HCT116 (cell line): ENCODE results near the gene GRK2. TPM values are rescaled to one million over a fixed set of nuclear protein-coding genes. Genes with fewer than 3 reads are reported as not detected.

Experiments used
- ATAC-seq: fragments of 200-7000 bp; cut with Tn5 transposase; 2 replicates; pipeline ENCODE4 v1.9.1; 2020; ENCODE audit warnings: mild to moderate bottlenecking, moderate library complexity
- BruUV-seq: library from RNA; stranded (reverse); fragments of 400-500 nt; replicated peaks from 2 replicates; lab custom pipeline; 2021; lab: Mats Ljungman, UMichigan
- CTCF ChIA-PET: fragments of 300-600 bp; sonication (Branson Sonifier 250); formaldehyde crosslinking; loops from one replicate; lab custom pipeline; 2021; ENCODE audit warnings: antibody characterized with exemption; lab: Charles Lee
- POLR2A ChIA-PET: fragments of 300-600, 350-600 bp; sonication (Branson Sonifier 250); formaldehyde crosslinking; loops from one replicate; lab custom pipeline; 2021; ENCODE audit warnings: antibody characterized with exemption; lab: Charles Lee
- RAD21 ChIA-PET, 2 experiments: fragments of 300-600 bp; sonication (Branson Sonifier 250); formaldehyde crosslinking; loops; one replicate each; lab custom pipeline; 2023; ENCODE audit warnings: low total read pairs in 2 of 2; ENCODE audit not compliant: uncharacterized antibody in 2 of 2, unreplicated experiment in 2 of 2, low non-redundant PET in 1 of 2; lab: Charles Lee
- DNase-seq: peaks from one replicate; pipeline ENCODE4 v3.0.0-alpha.2; 2010; ENCODE audit warnings: low read depth, low spot score
- H2AFZ ChIP-seq: fragments of 200-600 bp; shearing (Covaris generic), sonication (generic); 2 replicates; pipeline ENCODE4 v1.6.1; 2017; ENCODE audit warnings: low read depth, mixed run types, mixed read lengths, antibody characterized with exemption, low read length; ENCODE audit not compliant: poor library complexity, severe bottlenecking
- H3K27ac ChIP-seq: 2 replicates; pipeline ENCODE4 v1.5.1; 2012; ENCODE audit warnings: low read depth, low read length
- H3K27me3 ChIP-seq: fragments of 200-600 bp; sonication (generic); 2 replicates; pipeline ENCODE4 v1.6.1; 2016; ENCODE audit warnings: mixed run types, low read length, mixed read lengths; ENCODE audit not compliant: insufficient read depth
- H3K36me3 ChIP-seq, 2 experiments: fragments of 200-500 bp in 1 of 2; fragments of 200-600 bp in 1 of 2; sonication (Bioruptor generic) in 1 of 2; sonication (generic) in 1 of 2; 2 replicates each; pipeline versions ENCODE4 v1.5.1 to v1.6.1; 2014 to 2016; ENCODE audit warnings: low read length in 2 of 2, inconsistent platforms in 1 of 2, mixed read lengths in 1 of 2, mixed run types in 1 of 2; ENCODE audit not compliant: insufficient read depth in 2 of 2, control insufficient read depth in 1 of 2
- H3K4me1 ChIP-seq, 2 experiments: fragments of 200-600 bp in 1 of 2; sonication (generic) in 1 of 2; 2 replicates each; pipeline versions ENCODE4 v1.5.1 to v1.6.1; 2012 to 2017; ENCODE audit warnings: low read length in 2 of 2, inconsistent platforms in 1 of 2, mild to moderate bottlenecking in 1 of 2, mixed read lengths in 1 of 2, mixed run types in 1 of 2, moderate library complexity in 1 of 2; ENCODE audit not compliant: insufficient read depth in 2 of 2, control insufficient read depth in 1 of 2
- H3K4me2 ChIP-seq: fragments of 200-600 bp; sonication (generic); 2 replicates; pipeline ENCODE4 v1.6.1; 2017; ENCODE audit warnings: mixed run types, low read length, mixed read lengths
- H3K4me3 ChIP-seq, 2 experiments: fragments of 200-600 bp in 1 of 2; sonication (generic) in 1 of 2; replicated peaks in 1 of 2; 2 replicates each; pipeline ENCODE4 v1.5.1; 2011 to 2016; ENCODE audit warnings: low read length in 2 of 2, control low read depth in 1 of 2, low read depth in 1 of 2, mild to moderate bottlenecking in 1 of 2, mixed read lengths in 1 of 2, mixed run types in 1 of 2
- H3K79me2 ChIP-seq: fragments of 200-600 bp; sonication (generic); 2 replicates; pipeline ENCODE4 v1.6.1; 2017; ENCODE audit warnings: mild to moderate bottlenecking, mixed run types, low read length, moderate library complexity, mixed read lengths; ENCODE audit not compliant: insufficient read depth
- H3K9ac ChIP-seq: fragments of 200-600 bp; sonication (generic); 2 replicates; pipeline ENCODE4 v1.6.1; 2016; ENCODE audit warnings: low read length, mixed read lengths
- H3K9me2 ChIP-seq: fragments of 200-600 bp; sonication (generic), shearing (Covaris generic); 2 replicates; pipeline ENCODE4 v1.6.1; 2017; ENCODE audit warnings: mixed run types, mild to moderate bottlenecking, moderate library complexity; ENCODE audit not compliant: insufficient read depth
- H3K9me3 ChIP-seq, 2 experiments: fragments of 200-500 bp in 1 of 2; fragments of 200-600 bp in 1 of 2; sonication (Bioruptor generic) in 1 of 2; sonication (generic) in 1 of 2; 2 replicates each; pipeline ENCODE4 v1.6.1; 2014 to 2017; ENCODE audit warnings: low read length in 2 of 2, mixed read lengths in 2 of 2, inconsistent platforms in 1 of 2, low read depth in 1 of 2, mild to moderate bottlenecking in 1 of 2, mixed run types in 1 of 2, moderate library complexity in 1 of 2; ENCODE audit not compliant: control insufficient read depth in 1 of 2, insufficient read depth in 1 of 2
- H4K20me1 ChIP-seq: fragments of 200-600 bp; sonication (generic), shearing (Covaris generic); 2 replicates; pipeline ENCODE4 v1.6.1; 2017; ENCODE audit warnings: mixed run types, mild to moderate bottlenecking, moderate library complexity; ENCODE audit not compliant: insufficient read depth
- EGR1 ChIP-seq: IDR thresholded peaks from 2 replicates; pipeline ENCODE4 v1.6.1; 2012; ENCODE audit warnings: low read depth
- FOSL1 ChIP-seq: IDR thresholded peaks from 2 replicates; pipeline ENCODE4 v1.6.1; 2012; ENCODE audit warnings: low read depth
- JUND ChIP-seq: IDR thresholded peaks from 2 replicates; pipeline ENCODE4 v1.6.1; 2012
- MAX ChIP-seq: IDR thresholded peaks from 2 replicates; pipeline ENCODE4 v1.6.1; 2012
- RAD21 ChIP-seq: IDR thresholded peaks from 2 replicates; pipeline ENCODE4 v1.6.1; 2012; ENCODE audit warnings: low read depth, mild to moderate bottlenecking
- SIN3A ChIP-seq: IDR thresholded peaks from 2 replicates; pipeline ENCODE4 v1.6.1; 2012; ENCODE audit warnings: low read depth
- SP1 ChIP-seq: IDR thresholded peaks from 2 replicates; pipeline ENCODE4 v1.6.1; 2012; ENCODE audit warnings: low read depth
- SRF ChIP-seq: IDR thresholded peaks from 2 replicates; pipeline ENCODE4 v1.6.1; 2012; ENCODE audit warnings: low read depth
- TCF7L2 ChIP-seq: IDR thresholded peaks from 2 replicates; pipeline ENCODE4 v1.7.0; 2011; ENCODE audit warnings: borderline replicate concordance, inconsistent platforms; ENCODE audit not compliant: insufficient read depth, insufficient read length; ENCODE audit errors: extremely low read depth
- YY1 ChIP-seq: IDR thresholded peaks from 2 replicates; pipeline ENCODE4 v1.6.1; 2011; ENCODE audit warnings: low read length, low read depth, moderate library complexity, mild to moderate bottlenecking; ENCODE audit not compliant: insufficient replicate concordance; ENCODE audit errors: extremely low read depth
- ZFX ChIP-seq: fragments of 450-650 bp; IDR thresholded peaks from 2 replicates; pipeline ENCODE4 v1.6.1; 2017
- ZNF274 ChIP-seq: fragments of 200-500 bp; sonication (Bioruptor generic); IDR thresholded peaks from 2 replicates; pipeline ENCODE4 v1.6.1; 2014; ENCODE audit warnings: mild to moderate bottlenecking, low read depth, low read length, inconsistent platforms
- intact Hi-C: fragments of 100-400 bp; cut with micrococcal nuclease; formaldehyde crosslinking; loops from 2 replicates; pipeline ENCODE4 v1.10.0; 2022
- total RNA-seq: library from RNA; stranded (reverse); gene quantifications from one replicate; pipeline ENCODE4 v1.2.1, GENCODE V29; 2021; ENCODE audit not compliant: unreplicated experiment
- TF ChIP-seq, protein P1 (sequence below): IDR thresholded peaks from 2 replicates; pipeline ENCODE4 v1.6.1; 2012; ENCODE audit warnings: low read depth
- TF ChIP-seq, protein P2 (sequence below), 3 experiments: fragments of 200-600 bp in 1 of 3; sonication (generic) in 1 of 3; IDR thresholded peaks in 2 of 3; conservative IDR thresholded peaks in 1 of 3; 2 replicates each; pipeline ENCODE4 v1.5.1; 2012 to 2017; ENCODE audit warnings: low read depth in 2 of 3, low read length in 2 of 3, antibody characterized with exemption in 1 of 3, borderline replicate concordance in 1 of 3, control low read depth in 1 of 3, mild to moderate bottlenecking in 1 of 3, mixed read lengths in 1 of 3, mixed run types in 1 of 3, moderate library complexity in 1 of 3; ENCODE audit not compliant: insufficient read depth in 1 of 3

Gene GRK2
- total RNA-seq, 1 experiment from 2014 or later, result 83.0 TPM

DNA sequence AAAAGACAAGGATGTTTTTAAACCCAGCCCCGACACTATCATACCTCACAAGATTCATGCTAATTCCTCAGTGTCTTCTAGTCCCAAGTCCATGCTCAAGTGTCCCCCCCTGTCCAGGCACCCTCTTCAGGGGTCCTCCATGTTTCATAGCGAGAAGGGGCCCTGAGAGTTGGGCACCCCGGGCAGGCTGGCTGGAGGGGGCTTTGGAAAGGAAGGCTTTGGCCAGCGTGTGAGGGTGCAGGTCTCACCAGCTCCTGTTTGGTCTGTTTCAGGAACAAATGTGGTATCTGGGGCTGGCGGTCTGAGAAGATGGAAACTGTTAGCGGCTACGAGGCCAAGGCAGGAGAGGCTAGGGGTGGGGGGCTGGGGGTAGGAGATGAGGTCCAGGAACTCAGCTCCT is 32.5 kb downstream of the GRK2 start:
- Histone ChIP-seq H3K4me1 (peaks cover 9 to 13% of the 10 kb centered on the region in 2 experiments), H2AFZ (no peak overlapping the region), H3K9ac (no peak overlapping the region), H4K20me1 (no peaks in the 10 kb centered on the region), H3K36me3 (peaks cover 3 to 22% of the 10 kb centered on the region in 2 experiments; a peak in 2 of 4 replicates), H3K4me2 (no peak overlapping the region), H3K9me3 (peaks cover 0 to 17% of the 10 kb centered on the region in 2 experiments; a peak in 1 of 4 replicates), H3K9me2 (no peaks in the 10 kb centered on the region), H3K4me3 (no peak overlapping the region), H3K27me3 (no peaks in the 10 kb centered on the region), H3K79me2 (peaks cover 13% of the 10 kb centered on the region; the same call in 1 of the 2 replicates), H3K27ac (no peak overlapping the region)
- DNase-seq (no peak), ATAC-seq (no peak)
- ChIA-PET POLR2A (no interaction called here), CTCF (no interaction called here), RAD21 (interaction anchor here in 1 of 2 experiments (0.6 kb wide), 1 partner anchor 83 kb away, joined by 4 read pairs; no protein-coding TSS in a partner anchor)
- intact Hi-C loops, result no loop called here
- BruUV-seq, result no TSS peak
- TF ChIP-seq FOSL1 (no peak), SRF (no peak), EGR1 (no peak), JUND (no peak), ZNF274 (no peak), SP1 (no peak), SIN3A (no peak), ZFX (no peak), MAX (no peak), RAD21 (no peak), TCF7L2 (no peak), YY1 (no peak)
- TF ChIP-seq, protein P1, sequence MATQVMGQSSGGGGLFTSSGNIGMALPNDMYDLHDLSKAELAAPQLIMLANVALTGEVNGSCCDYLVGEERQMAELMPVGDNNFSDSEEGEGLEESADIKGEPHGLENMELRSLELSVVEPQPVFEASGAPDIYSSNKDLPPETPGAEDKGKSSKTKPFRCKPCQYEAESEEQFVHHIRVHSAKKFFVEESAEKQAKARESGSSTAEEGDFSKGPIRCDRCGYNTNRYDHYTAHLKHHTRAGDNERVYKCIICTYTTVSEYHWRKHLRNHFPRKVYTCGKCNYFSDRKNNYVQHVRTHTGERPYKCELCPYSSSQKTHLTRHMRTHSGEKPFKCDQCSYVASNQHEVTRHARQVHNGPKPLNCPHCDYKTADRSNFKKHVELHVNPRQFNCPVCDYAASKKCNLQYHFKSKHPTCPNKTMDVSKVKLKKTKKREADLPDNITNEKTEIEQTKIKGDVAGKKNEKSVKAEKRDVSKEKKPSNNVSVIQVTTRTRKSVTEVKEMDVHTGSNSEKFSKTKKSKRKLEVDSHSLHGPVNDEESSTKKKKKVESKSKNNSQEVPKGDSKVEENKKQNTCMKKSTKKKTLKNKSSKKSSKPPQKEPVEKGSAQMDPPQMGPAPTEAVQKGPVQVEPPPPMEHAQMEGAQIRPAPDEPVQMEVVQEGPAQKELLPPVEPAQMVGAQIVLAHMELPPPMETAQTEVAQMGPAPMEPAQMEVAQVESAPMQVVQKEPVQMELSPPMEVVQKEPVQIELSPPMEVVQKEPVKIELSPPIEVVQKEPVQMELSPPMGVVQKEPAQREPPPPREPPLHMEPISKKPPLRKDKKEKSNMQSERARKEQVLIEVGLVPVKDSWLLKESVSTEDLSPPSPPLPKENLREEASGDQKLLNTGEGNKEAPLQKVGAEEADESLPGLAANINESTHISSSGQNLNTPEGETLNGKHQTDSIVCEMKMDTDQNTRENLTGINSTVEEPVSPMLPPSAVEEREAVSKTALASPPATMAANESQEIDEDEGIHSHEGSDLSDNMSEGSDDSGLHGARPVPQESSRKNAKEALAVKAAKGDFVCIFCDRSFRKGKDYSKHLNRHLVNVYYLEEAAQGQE, result no peak
- TF ChIP-seq, protein P2, sequence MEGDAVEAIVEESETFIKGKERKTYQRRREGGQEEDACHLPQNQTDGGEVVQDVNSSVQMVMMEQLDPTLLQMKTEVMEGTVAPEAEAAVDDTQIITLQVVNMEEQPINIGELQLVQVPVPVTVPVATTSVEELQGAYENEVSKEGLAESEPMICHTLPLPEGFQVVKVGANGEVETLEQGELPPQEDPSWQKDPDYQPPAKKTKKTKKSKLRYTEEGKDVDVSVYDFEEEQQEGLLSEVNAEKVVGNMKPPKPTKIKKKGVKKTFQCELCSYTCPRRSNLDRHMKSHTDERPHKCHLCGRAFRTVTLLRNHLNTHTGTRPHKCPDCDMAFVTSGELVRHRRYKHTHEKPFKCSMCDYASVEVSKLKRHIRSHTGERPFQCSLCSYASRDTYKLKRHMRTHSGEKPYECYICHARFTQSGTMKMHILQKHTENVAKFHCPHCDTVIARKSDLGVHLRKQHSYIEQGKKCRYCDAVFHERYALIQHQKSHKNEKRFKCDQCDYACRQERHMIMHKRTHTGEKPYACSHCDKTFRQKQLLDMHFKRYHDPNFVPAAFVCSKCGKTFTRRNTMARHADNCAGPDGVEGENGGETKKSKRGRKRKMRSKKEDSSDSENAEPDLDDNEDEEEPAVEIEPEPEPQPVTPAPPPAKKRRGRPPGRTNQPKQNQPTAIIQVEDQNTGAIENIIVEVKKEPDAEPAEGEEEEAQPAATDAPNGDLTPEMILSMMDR (IDR thresholded peaks at IDR 0.05 in 2 of 3, conservative IDR thresholded peaks at IDR 0.05 in 1 of 3; ENCODE audit: borderline replicate concordance in 1 of 3, insufficient read depth in 1 of 3, low read depth in 2 of 3, low read length in 2 of 3), result no peak
